LNCAP (cell line): Measurements from ENCODE around the gene TRIM71.

ENCODE experiments used
- TF ChIP-seq, protein P1 (sequence below): fragments of 450-650 bp; IDR thresholded peaks from 2 replicates; pipeline ENCODE4 v1.5.1; 2017; ENCODE audit warnings: mild to moderate bottlenecking

TRIM71 gene

DNA sequence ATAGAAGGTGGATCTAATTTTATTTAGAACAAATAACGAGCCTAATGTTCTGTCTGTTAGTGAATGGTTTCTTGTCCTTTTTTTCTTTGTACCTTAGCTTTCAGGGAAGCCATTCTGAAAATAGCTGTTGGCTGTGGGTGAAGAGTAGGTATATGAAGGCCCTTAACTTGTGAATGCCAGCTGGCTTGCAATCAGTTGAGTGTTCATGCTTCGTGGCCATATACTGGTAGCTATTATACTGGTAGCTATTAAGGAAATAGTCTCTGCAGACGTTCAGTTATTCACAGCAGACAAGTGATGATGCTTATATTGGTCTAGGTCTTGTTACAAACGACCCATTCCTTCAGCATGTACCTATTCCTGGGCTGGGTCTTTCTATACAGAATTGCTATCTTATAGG lies 18.8 kb downstream of the TRIM71 start:
- TF ChIP-seq, protein P1, sequence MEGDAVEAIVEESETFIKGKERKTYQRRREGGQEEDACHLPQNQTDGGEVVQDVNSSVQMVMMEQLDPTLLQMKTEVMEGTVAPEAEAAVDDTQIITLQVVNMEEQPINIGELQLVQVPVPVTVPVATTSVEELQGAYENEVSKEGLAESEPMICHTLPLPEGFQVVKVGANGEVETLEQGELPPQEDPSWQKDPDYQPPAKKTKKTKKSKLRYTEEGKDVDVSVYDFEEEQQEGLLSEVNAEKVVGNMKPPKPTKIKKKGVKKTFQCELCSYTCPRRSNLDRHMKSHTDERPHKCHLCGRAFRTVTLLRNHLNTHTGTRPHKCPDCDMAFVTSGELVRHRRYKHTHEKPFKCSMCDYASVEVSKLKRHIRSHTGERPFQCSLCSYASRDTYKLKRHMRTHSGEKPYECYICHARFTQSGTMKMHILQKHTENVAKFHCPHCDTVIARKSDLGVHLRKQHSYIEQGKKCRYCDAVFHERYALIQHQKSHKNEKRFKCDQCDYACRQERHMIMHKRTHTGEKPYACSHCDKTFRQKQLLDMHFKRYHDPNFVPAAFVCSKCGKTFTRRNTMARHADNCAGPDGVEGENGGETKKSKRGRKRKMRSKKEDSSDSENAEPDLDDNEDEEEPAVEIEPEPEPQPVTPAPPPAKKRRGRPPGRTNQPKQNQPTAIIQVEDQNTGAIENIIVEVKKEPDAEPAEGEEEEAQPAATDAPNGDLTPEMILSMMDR: no peak

DNA sequence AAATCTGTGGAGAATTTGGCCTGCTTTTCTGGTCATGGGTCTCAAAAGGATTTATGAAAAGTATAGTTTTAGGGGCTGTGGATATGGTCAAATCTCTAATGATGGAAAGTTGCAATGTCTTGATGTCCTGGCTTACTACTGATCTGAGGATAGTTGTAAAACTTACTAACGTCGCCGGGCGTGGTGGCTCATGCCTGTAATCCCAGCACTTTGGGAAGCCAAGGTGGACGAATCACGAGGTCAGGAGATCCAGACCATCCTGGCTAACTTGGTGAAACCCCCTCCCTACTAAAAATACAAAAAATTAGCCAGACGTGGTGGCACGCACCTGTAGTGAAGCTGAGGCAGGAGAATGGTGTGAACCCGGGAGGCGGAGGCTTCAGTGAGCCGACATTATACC lies 19.6 kb downstream of the TRIM71 start:
- TF ChIP-seq, protein P1: no peak

DNA sequence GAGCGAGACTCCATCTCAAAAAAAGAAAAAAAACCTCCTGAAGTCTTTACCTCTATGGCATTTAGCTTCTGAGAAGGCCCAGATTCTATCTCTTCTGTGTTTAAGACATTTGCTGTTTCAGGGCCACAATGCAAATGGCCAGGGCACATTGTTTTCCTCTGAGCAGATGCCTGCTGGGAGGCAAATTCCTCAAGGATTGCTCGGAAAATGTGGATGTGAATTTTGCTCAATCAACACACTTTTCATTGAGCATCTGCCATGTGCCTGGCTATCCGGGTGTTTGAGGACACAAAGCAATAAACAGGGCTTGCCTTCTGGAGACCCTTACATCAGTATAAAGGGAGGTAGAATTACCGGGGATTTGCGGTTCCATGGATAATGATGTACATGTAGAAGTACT lies 20.0 kb downstream of the TRIM71 start:
- TF ChIP-seq, protein P1: no peak

DNA sequence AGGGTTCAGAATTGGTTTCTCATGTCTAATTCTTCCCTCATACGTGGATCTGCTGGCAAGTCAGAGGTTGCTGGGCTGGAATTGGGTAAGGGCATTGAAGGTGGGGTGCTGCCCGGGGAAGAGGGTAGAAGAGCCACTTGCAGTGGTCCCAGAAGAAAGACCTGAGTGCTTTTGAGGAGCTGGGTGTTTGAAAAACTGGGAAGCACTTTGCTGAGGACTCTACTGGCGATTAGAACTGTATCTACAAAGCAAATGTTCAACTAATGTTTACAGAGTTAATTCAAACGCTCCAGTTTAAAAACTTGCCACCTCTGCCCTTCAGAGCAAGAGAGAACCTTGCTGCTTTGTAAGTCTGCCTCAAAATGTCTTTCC lies 21.9 kb downstream of the TRIM71 start:
- TF ChIP-seq, protein P1: no peak

DNA sequence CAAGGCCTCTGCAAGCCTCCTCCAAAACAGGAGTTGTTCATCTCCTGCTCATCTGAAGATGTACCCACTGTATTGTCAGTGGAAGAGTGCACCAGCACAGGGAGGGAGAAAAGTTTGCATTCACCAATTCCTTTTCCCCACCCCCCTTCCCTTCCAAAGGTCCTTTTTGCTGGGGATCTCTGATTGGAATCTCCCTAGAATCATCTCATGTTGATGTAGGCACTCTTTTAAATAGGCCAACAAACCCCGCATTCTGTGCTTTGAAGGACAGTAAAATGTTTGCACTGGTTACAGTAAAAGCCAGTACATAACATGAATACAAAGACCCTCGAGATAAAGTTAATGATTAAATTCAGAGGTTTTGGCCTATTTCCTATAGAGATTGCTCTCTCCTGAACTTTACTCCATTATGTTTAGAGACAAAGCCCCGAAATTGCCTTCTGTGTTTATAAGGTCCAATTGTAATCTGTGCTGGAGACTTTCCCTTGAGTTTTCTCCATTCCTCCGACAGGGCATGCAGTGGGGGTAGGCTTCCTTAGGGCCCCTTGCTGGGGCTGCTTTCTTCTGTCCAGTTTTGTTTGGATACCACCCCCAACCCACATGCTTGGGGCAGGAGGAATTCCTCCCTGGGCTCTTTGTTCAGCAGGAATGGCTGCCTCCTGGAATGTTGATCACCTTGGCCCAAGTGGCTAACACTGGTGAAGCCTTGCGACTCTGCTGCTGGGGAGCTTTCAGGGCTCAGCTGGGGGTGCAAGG lies 22.5 kb downstream of the TRIM71 start:
- TF ChIP-seq, protein P1: no peak

DNA sequence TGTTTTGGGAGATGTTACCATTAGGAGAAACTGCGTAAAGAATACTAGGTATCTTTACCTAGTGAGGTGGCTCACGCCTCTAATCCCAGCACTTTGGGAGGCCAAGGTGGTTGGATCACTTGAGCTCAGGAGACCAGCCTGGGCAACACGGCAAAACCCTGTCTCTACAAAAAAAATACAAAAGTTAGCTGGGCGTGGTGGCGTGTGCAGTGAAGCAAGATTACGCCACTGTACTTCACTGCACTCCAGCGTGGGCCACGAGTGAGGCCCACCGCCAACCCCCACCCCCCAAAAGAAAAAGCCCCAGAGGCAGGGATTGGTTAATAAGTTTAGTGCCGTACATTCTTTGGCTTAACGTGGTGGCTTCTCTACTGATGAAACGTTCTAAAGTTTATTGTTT lies 23.5 kb downstream of the TRIM71 start:
- TF ChIP-seq, protein P1: no peak

DNA sequence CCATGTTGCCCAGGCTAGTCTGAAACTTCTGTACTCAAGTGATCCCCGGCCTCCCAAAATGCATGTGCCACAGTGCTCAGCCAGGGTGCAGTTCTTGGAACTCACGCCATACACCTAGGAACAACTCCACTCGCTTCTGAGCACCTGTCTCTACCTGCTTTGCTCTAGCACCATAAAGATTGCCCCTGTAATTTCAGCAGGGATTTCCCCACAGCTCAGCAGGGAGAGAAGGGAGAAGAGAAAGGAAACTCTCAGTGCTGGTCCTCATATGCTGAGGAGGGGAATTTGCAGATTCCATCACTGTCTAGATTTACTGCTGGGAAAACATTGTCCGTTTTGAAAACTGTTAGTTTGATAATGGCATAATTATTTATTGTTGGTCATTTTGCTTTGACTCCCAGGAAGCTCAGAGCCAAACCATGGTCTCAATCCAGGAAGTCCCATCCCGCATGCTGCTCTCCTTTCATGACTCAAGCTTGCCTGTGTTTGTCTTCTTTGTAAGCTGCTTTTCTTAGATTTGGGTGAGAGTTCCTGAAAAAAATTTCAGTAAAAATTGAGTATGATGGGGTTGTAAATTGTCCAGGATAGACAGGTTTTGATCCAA lies 24.2 kb downstream of the TRIM71 start:
- TF ChIP-seq, protein P1: no peak
